Measurements from ENCODE around the gene ACVRL1.

DNA sequence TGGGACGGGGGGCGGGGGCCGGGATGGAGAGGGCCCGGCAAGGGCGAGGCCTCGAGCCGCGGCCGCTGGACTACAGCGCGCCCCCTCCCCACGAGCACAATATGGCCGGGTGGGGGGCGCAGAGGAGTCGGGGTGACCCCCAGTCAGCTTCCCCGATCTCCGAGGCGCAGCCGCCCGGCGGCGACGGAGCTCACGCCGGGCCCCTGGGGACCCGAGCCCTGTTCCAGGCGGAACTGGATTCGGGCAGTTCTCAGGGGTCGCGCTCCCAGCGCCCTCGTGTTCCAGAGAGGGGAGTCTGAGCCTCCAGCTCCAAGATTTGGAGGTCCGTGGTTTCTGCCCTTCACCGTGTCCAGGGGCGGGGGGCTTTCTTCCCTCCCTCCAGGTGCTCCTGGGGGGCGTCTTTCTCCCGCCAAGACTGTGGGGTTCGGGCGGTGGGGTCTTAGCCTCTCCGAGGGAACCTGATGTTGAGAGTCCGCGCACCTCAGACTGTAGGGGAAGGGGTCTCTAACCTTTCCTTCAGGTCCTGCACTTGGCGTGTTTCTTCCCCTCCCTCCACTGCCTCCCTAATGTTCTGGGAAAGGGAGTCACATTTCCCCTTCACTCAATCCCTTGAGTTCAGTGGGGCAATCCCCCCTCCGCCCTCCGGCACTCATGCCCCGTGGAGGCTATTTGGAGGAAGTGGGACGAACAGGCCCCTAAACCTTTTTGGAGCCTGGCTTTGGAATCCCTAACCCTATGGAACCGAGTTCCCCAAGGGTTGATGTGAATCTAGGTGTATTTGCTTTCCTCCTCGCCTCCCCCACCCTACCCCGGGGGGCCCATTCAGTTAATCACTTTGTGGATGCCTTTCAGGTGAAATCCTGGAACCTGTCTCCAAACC is 44.8 kb downstream of the ACVRL1 start:
- no peak for TF ChIP-seq ZFP3 (CRISPR knock-in tag; IDR thresholded peaks at IDR 0.05)
- TF ChIP-seq PATZ1 (CRISPR knock-in tag; IDR thresholded peaks at IDR 0.05; ENCODE audit: borderline replicate concordance), result no peak
- no peak for TF ChIP-seq RARB (CRISPR knock-in tag; IDR thresholded peaks at IDR 0.05)
- no peak for TF ChIP-seq CSDC2 (CRISPR knock-in tag; IDR thresholded peaks at IDR 0.05)
- TF ChIP-seq ARNTL (CRISPR knock-in tag; IDR thresholded peaks at IDR 0.05; ENCODE audit: borderline replicate concordance, low read depth), result no peak
- no peak for TF ChIP-seq GLIS3 (CRISPR knock-in tag; IDR thresholded peaks at IDR 0.05)
- no peak for TF ChIP-seq CSRNP3 (CRISPR knock-in tag; IDR thresholded peaks at IDR 0.05)
- TF ChIP-seq, protein P1, sequence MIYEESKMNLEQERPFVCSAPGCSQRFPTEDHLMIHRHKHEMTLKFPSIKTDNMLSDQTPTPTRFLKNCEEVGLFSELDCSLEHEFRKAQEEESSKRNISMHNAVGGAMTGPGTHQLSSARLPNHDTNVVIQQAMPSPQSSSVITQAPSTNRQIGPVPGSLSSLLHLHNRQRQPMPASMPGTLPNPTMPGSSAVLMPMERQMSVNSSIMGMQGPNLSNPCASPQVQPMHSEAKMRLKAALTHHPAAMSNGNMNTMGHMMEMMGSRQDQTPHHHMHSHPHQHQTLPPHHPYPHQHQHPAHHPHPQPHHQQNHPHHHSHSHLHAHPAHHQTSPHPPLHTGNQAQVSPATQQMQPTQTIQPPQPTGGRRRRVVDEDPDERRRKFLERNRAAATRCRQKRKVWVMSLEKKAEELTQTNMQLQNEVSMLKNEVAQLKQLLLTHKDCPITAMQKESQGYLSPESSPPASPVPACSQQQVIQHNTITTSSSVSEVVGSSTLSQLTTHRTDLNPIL (CRISPR knock-in tag; IDR thresholded peaks at IDR 0.05; ENCODE audit: low read depth), result no peak
- TF ChIP-seq ZFP30 (CRISPR knock-in tag; IDR thresholded peaks at IDR 0.05), result no peak
- TF ChIP-seq POU6F1 (CRISPR knock-in tag; IDR thresholded peaks at IDR 0.05; ENCODE audit: borderline replicate concordance, low read depth), result no peak
- TF ChIP-seq BACH2 (CRISPR knock-in tag; IDR thresholded peaks at IDR 0.05; ENCODE audit: borderline replicate concordance), result no peak
- TF ChIP-seq SNAI2 (CRISPR knock-in tag; IDR thresholded peaks at IDR 0.05), result no peak
